IMR-90 (cell line): ENCODE data around the gene FER. TPM values are rescaled to one million over a fixed set of nuclear protein-coding genes. Genes with fewer than 3 reads are reported as not detected.
A peak's percentile ranks its signal among the peaks of the same experiment; 100 is the strongest.

Experiments used
- ATAC-seq: fragments of 200-7000 bp; cut with Tn5 transposase; 2 replicates; pipeline ENCODE4 v1.9.1; 2020; ENCODE audit warnings: low read depth, mild to moderate bottlenecking, moderate library complexity
- BruUV-seq: library from RNA; stranded (reverse); fragments of 400-500 nt; replicated peaks from 2 replicates; lab custom pipeline; 2021; lab: Mats Ljungman, UMichigan
- CTCF ChIA-PET: fragments of 300-600 bp; formaldehyde crosslinking; extraction: SDS; loops from one replicate; lab custom pipeline; 2021; ENCODE audit warnings: antibody characterized with exemption; lab: Yijun Ruan, JAX
- POLR2A ChIA-PET: fragments of 300-600 bp; sonication (Branson Sonifier 250); formaldehyde crosslinking; loops from one replicate; lab custom pipeline; 2022; ENCODE audit warnings: antibody characterized with exemption; ENCODE audit not compliant: unreplicated experiment; lab: Charles Lee
- DNase-seq: peaks from one replicate; pipeline ENCODE4 v3.0.0; 2013
- H2AFZ ChIP-seq: replicated peaks from 2 replicates; pipeline ENCODE3; 2013; ENCODE audit warnings: low read length, mild to moderate bottlenecking; ENCODE audit not compliant: poor library complexity
- H2AK5ac ChIP-seq: 2 replicates; pipeline ENCODE4 v1.6.1; 2013; ENCODE audit warnings: low read depth, low read length, inconsistent platforms
- H2AK9ac ChIP-seq: replicated peaks from 2 replicates; pipeline ENCODE3; 2013; ENCODE audit warnings: mild to moderate bottlenecking, low read depth, low read length, moderate library complexity; ENCODE audit not compliant: poor library complexity
- H2BK120ac ChIP-seq: 2 replicates; pipeline ENCODE4 v1.6.1; 2013; ENCODE audit warnings: low read depth, low read length, inconsistent platforms
- H2BK15ac ChIP-seq: 3 replicates; pipeline ENCODE4 v1.6.1; 2013; ENCODE audit warnings: low read depth, low read length, inconsistent platforms
- H2BK20ac ChIP-seq: 2 replicates; pipeline ENCODE4 v1.6.1; 2013; ENCODE audit warnings: low read depth, mild to moderate bottlenecking, inconsistent platforms, low read length, moderate library complexity
- H2BK5ac ChIP-seq: 2 replicates; pipeline ENCODE4 v1.6.1; 2013; ENCODE audit warnings: mild to moderate bottlenecking, low read depth, low read length, inconsistent platforms; ENCODE audit not compliant: poor library complexity, severe bottlenecking
- H3K14ac ChIP-seq: replicated peaks from 2 replicates; pipeline ENCODE4 v1.6.1; 2013; ENCODE audit warnings: low read depth, low read length, inconsistent platforms
- H3K18ac ChIP-seq: 2 replicates; pipeline ENCODE4 v1.6.1; 2013; ENCODE audit warnings: low read depth, low read length, control low read depth
- H3K23ac ChIP-seq: 2 replicates; pipeline ENCODE4 v1.6.1; 2013; ENCODE audit warnings: low read depth, low read length, inconsistent platforms
- H3K27ac ChIP-seq: 2 replicates; pipeline ENCODE4 v1.5.1; 2013; ENCODE audit warnings: mild to moderate bottlenecking, control low read depth, low read length; ENCODE audit not compliant: insufficient read depth
- H3K27me3 ChIP-seq: 2 replicates; pipeline ENCODE4 v1.6.1; 2013; ENCODE audit warnings: low read length; ENCODE audit not compliant: control insufficient read depth, insufficient read depth
- H3K36me3 ChIP-seq: 2 replicates; pipeline ENCODE4 v1.6.1; 2013; ENCODE audit warnings: low read length, mixed read lengths; ENCODE audit not compliant: control insufficient read depth, insufficient read depth
- H3K4ac ChIP-seq: 2 replicates; pipeline ENCODE4 v1.6.1; 2013; ENCODE audit warnings: low read depth, low read length, inconsistent platforms
- H3K4me1 ChIP-seq: 2 replicates; pipeline ENCODE4 v1.6.1; 2013; ENCODE audit warnings: low read length, mixed read lengths; ENCODE audit not compliant: control insufficient read depth, insufficient read depth
- H3K4me2 ChIP-seq: 2 replicates; pipeline ENCODE4 v1.6.1; 2013; ENCODE audit warnings: low read depth, mild to moderate bottlenecking, control low read depth, low read length, moderate library complexity
- H3K4me3 ChIP-seq: 2 replicates; pipeline ENCODE4 v1.5.1; 2013; ENCODE audit warnings: low read depth, mild to moderate bottlenecking, control low read depth, low read length, moderate library complexity; ENCODE audit not compliant: insufficient read depth
- H3K56ac ChIP-seq: 2 replicates; pipeline ENCODE4 v1.6.1; 2013; ENCODE audit warnings: low read length, inconsistent platforms; ENCODE audit not compliant: insufficient read depth; ENCODE audit errors: extremely low read depth
- H3K79me1 ChIP-seq, 2 experiments: 2 replicates each; pipeline ENCODE4 v1.6.1; 2013; ENCODE audit warnings: low read length in 2 of 2, inconsistent platforms in 1 of 2, low read depth in 1 of 2
- H3K9ac ChIP-seq: 2 replicates; pipeline ENCODE4 v1.6.1; 2013; ENCODE audit warnings: low read depth, low read length, control low read depth
- H3K9me1 ChIP-seq: 2 replicates; pipeline ENCODE4 v1.6.1; 2013; ENCODE audit warnings: low read length, inconsistent platforms; ENCODE audit not compliant: insufficient read depth
- H3K9me3 ChIP-seq: 2 replicates; pipeline ENCODE4 v1.6.1; 2013; ENCODE audit warnings: low read length; ENCODE audit not compliant: control insufficient read depth, insufficient read depth
- H4K20me1 ChIP-seq: 2 replicates; pipeline ENCODE4 v1.6.1; 2013; ENCODE audit warnings: low read length, inconsistent platforms; ENCODE audit not compliant: insufficient read depth
- H4K5ac ChIP-seq: 2 replicates; pipeline ENCODE4 v1.6.1; 2013; ENCODE audit warnings: mild to moderate bottlenecking, low read depth, low read length, control low read depth
- H4K8ac ChIP-seq, 2 experiments: 2 replicates each; pipeline ENCODE4 v1.6.1; 2013; ENCODE audit warnings: low read depth in 2 of 2, low read length in 2 of 2, control low read depth in 1 of 2, inconsistent platforms in 1 of 2
- H4K91ac ChIP-seq: 2 replicates; pipeline ENCODE4 v1.6.1; 2013; ENCODE audit warnings: low read depth, low read length, inconsistent platforms; ENCODE audit not compliant: insufficient read depth
- BHLHE40 ChIP-seq: fragments of 150-350 bp; IDR thresholded peaks from 2 replicates; pipeline ENCODE4 v1.6.1; 2016; ENCODE audit warnings: mild to moderate bottlenecking, low read depth, low read length
- CHD1 ChIP-seq: IDR thresholded peaks from 2 replicates; pipeline ENCODE4 v1.6.1; 2012; ENCODE audit warnings: low read depth, low read length, improper control_type of control experiment
- WGBS, 2 experiments: methylation state at CpG; one replicate each; pipeline versions ENCODE4 v1.1.5 to v1.1.7; 2013; ENCODE audit warnings: missing lambda C conversion rate in 2 of 2; ENCODE audit not compliant: insufficient read length in 1 of 2; ENCODE audit errors: extremely low coverage in 2 of 2; 5-methylcytosine and 5-hydroxymethylcytosine counted together
- dilution Hi-C: fragments of 300-500 bp; cut with HindIII; formaldehyde crosslinking; loops from one replicate; pipeline ENCODE4 v1.14.3; 2018; ENCODE audit warnings: low sequenced_read_pairs; ENCODE audit not compliant: unreplicated experiment
- in situ Hi-C: fragments of 300-500 bp; cut with MboI; formaldehyde crosslinking; loops from 3 replicates; pipeline ENCODE4 v1.14.3; 2019; ENCODE audit warnings: low sequenced_read_pairs, inconsistent platforms, mixed read lengths
- intact Hi-C: fragments of 100-400 bp; cut with micrococcal nuclease; formaldehyde crosslinking; loops from 2 replicates; pipeline ENCODE4 v1.10.0; 2022
- polyA plus RNA-seq, 3 experiments: library from polyadenylated mRNA; depleted of rRNA; stranded (reverse); fragments of >200 nt; gene quantifications; 2 replicates each; pipeline ENCODE4 v1.2.3, GENCODE V29; 2012; ENCODE audit warnings: low replicate concordance in 1 of 3
- total RNA-seq: library from RNA; depleted of rRNA; stranded (reverse); fragments of >200 nt; gene quantifications from 2 replicates; pipeline ENCODE4 v1.2.3, GENCODE V29; 2012

The FER gene
- total and polyA plus RNA-seq, 2 of the 4 experiments (the other 2 are of a cell fraction) = 3.5 to 32.4 TPM

DNA sequence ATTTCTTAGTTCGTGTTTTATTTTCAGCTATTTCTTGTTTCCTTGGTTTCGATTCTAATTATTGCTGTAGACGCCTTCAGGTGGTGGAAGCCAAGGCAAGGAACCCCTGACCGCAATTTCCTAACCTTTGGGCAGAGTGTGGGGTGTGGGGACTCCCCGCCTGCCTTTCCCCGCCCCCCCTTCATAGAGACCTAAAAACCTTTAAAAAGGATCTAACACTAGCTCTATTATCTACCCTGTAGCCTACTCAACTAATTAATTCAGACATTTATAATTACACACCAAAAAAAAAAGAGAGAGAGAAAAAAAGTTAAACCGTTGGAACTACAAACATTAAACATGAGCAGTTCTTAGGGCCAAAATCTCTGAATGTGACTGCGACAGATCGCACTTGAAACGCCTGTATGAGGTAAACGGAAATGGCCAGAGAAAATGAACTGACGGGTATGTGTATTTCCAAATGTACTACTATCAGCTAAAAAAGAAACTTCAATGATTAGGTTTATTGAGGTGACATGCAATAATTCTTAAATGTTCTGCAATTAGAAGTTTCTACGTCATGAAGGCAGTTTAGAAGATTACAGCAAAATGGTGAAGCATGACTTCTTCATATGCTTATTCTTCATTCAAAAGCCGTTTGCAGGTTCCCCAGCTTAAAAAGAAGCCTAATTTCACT is 19.0 kb upstream of the FER start:
- dilution Hi-C loops = no loop called here
- no peaks in the 10 kb centered on the region for H3K27me3 ChIP-seq
- H3K4ac ChIP-seq = peak overlapping the region; percentile 16; the same call in 1 of the 2 replicates
- in situ Hi-C loops = no loop called here
- H3K4me1 ChIP-seq = no peaks in the 10 kb centered on the region; the same call in 1 of the 2 replicates
- ATAC-seq = peak; percentile 28
- TF ChIP-seq CHD1 = no peak
- no peak for TF ChIP-seq BHLHE40
- H3K14ac ChIP-seq = peak overlapping the region; percentile 10; the same call in 1 of the 2 replicates
- H3K9me3 ChIP-seq = no peaks in the 10 kb centered on the region
- H3K36me3 ChIP-seq = no peaks in the 10 kb centered on the region
- peak overlapping the region; percentile 98 for H2AFZ ChIP-seq
- peak overlapping the region; percentile 40 for H4K5ac ChIP-seq
- H3K9ac ChIP-seq = peak overlapping the region; percentile 42
- BruUV-seq = no TSS peak
- POLR2A ChIA-PET = interaction anchor here (0.5 to 1.3 kb wide), 4 partner anchors 18 to 684 kb away, joined by 3 to 7 read pairs (median 4); partner anchors contain the start of gene FER
- no peaks in the 10 kb centered on the region for H4K20me1 ChIP-seq
- H2AK9ac ChIP-seq = peak overlapping the region; percentile 88
- H2BK5ac ChIP-seq = peak overlapping the region; percentile 31
- H4K8ac ChIP-seq = peak overlapping the region; percentile 72 to 76
- H4K91ac ChIP-seq = peak overlapping the region; percentile 53; the same call in 1 of the 2 replicates
- H3K9me1 ChIP-seq = peaks cover 5% of the 10 kb centered on the region; the same call in 1 of the 2 replicates
- H3K27ac ChIP-seq = peak overlapping the region; percentile 8
- peak overlapping the region; percentile 26; the same call in 1 of the 2 replicates for H2BK120ac ChIP-seq
- peak overlapping the region; percentile 75; the same call in 1 of the 2 replicates for H3K23ac ChIP-seq
- CTCF ChIA-PET = interaction anchor here (0.7 to 0.8 kb wide), 2 partner anchors 87 to 665 kb away, joined by 3 to 4 read pairs; no protein-coding TSS in a partner anchor
- intact Hi-C loops = no loop called here
- H2AK5ac ChIP-seq = no peak overlapping the region
- peak overlapping the region; percentile 9; the same call in 1 of the 3 replicates for H2BK15ac ChIP-seq
- H3K56ac ChIP-seq = peak overlapping the region; percentile 96
- peak overlapping the region; percentile 36; the same call in 1 of the 2 replicates for H2BK20ac ChIP-seq
- H3K4me2 ChIP-seq = peak overlapping the region; percentile 64
- WGBS, 2 experiments = no CpG with 5 or more reads among the region's 14 CpGs
- peak overlapping the region; percentile 67 for H3K4me3 ChIP-seq
- H3K79me1 ChIP-seq = peaks cover 0 to 8% of the 10 kb centered on the region in 2 experiments; a peak in 2 of 4 replicates
- peak overlapping the region; percentile 17 for H3K18ac ChIP-seq
- DNase-seq = no peak
